ENCODE results near the gene BATF3. TPM values are rescaled to one million over a fixed set of nuclear protein-coding genes. Genes with fewer than 3 reads are reported as not detected.
A peak's percentile ranks its signal among the peaks of the same experiment; 100 is the strongest.

The BATF3 gene
- total and polyA plus RNA-seq, 2 donors (not counting 3 experiments of a cell fraction or from before 2014, with no cell fraction given), result 0.69 to 1.9 TPM

DNA sequence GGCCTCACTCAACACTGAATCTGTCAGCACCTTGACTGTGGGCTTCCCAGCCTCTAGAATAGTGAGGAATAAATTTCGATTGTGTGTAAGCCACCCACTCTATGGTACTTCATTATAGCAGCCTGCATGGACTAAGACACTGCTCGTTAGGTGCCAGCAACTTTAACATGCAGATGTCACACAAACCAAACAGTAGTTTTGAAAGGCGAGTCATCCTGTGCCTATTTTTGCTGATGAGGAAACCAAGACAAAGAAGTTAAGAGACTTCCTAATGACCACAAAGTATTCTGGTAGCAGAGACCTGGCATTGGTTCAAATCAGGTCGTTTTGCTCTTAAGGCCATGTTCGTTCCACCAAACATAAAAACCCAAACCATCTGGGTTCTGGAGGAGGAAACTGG, 42.9 kb downstream of the BATF3 start:
- H3K4me2 ChIP-seq (ENCODE audit: insufficient read depth, low read length), result no peak overlapping the region
- H3K79me2 ChIP-seq (ENCODE audit: control insufficient read depth, insufficient read depth, low read length), result no peaks in the 10 kb centered on the region
- no peak for TF ChIP-seq GATA2 (IDR thresholded peaks at IDR 0.05; ENCODE audit: insufficient read depth, insufficient read length, low read depth, low read length)
- H3K27me3 ChIP-seq (ENCODE audit: control insufficient read depth in 2 of 2, insufficient read depth in 2 of 2, low read length in 2 of 2), result peaks cover 6 to 8% of the 10 kb centered on the region in 2 experiments
- no TSS peak for BruUV-seq (replicated peaks)
- no peaks in the 10 kb centered on the region for H3K4me1 ChIP-seq (ENCODE audit: control insufficient read depth, extremely low read depth, insufficient read depth, low read length)
- no peak overlapping the region for H3K4me3 ChIP-seq (replicated peaks in 1 of 3; ENCODE audit: insufficient read depth in 1 of 3, low read depth in 1 of 3, low read length in 3 of 3)
- FAIRE-seq (peak; percentile 21), DNase-seq (ENCODE audit: low read depth, low spot score) (no peak)
- H3K27ac ChIP-seq (ENCODE audit: insufficient read depth, low read depth, low read length), result no peak overlapping the region
- intact Hi-C loops (cut with micrococcal nuclease), result no loop called here
- no peak overlapping the region for H3K9ac ChIP-seq (replicated peaks; ENCODE audit: extremely low read depth, insufficient read depth, low read length)
- no peaks in the 10 kb centered on the region for H3K9me3 ChIP-seq (replicated peaks; ENCODE audit: control insufficient read depth, insufficient read depth, low read length)
- H4K20me1 ChIP-seq (replicated peaks; ENCODE audit: control insufficient read depth, extremely low read depth, insufficient read depth, low read length), result no peaks in the 10 kb centered on the region
- H2AFZ ChIP-seq (ENCODE audit: low read depth, low read length), result no peak overlapping the region
- H3K9me1 ChIP-seq (replicated peaks; ENCODE audit: control insufficient read depth, extremely low read depth, insufficient read depth, low read length), result no peaks in the 10 kb centered on the region
- H3K36me3 ChIP-seq (ENCODE audit: control insufficient read depth in 2 of 2, extremely low read depth in 1 of 2, insufficient read depth in 2 of 2, low read length in 2 of 2), result no peaks in the 10 kb centered on the region
- ChIA-PET CTCF (interaction anchor here (2.5 kb wide), 1 partner anchor 9 kb away, joined by 15 read pairs; no protein-coding TSS in a partner anchor), POLR2A (no interaction called here)
- dilution Hi-C loops (cut with MboI; ENCODE audit: extremely low pct_ligation_motif_present, low sequenced_read_pairs), result no loop called here

DNA sequence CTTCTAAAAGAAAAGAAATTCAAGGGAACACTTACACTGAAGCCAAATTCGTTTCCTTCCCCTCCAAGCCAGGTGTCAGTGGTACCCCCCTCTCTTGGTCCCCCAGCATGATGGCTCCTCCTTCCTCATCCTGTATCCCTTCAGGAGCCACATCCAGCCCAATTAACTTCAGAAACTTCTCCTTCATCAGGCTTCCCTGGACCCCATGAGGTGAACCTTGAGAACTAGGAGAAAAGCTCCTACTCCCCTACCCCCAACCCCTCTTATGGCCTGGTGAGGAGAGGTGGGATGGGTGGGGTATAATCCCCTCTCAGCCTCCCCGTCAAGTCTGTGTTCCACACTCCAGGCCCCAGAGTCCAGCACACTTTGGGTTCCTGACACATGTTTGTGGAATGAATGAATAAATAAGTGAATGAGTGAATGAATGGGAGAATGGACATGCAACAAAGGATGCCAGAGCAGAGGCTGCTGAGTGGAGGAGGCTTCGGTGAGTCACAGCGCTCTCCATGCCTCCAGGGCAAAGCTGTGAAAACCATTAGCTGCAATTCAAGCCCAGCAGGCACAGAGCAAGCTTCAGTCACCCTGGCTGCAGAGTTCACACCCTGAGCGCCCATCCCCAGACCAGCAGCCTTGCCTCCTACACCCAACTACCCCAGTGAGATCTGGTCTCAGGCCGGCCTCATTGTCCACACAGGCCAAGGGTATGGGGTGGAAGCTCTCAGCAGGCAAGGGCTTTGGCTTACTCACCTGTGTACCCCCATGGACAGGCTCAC, 43.8 kb downstream of the BATF3 start:
- H3K9ac ChIP-seq (replicated peaks; ENCODE audit: extremely low read depth, insufficient read depth, low read length), result no peak overlapping the region
- dilution Hi-C loops (cut with MboI; ENCODE audit: extremely low pct_ligation_motif_present, low sequenced_read_pairs) (no loop called here), intact Hi-C loops (cut with micrococcal nuclease) (no loop called here)
- H3K27ac ChIP-seq (ENCODE audit: insufficient read depth, low read depth, low read length), result no peak overlapping the region
- TF ChIP-seq, protein P1, sequence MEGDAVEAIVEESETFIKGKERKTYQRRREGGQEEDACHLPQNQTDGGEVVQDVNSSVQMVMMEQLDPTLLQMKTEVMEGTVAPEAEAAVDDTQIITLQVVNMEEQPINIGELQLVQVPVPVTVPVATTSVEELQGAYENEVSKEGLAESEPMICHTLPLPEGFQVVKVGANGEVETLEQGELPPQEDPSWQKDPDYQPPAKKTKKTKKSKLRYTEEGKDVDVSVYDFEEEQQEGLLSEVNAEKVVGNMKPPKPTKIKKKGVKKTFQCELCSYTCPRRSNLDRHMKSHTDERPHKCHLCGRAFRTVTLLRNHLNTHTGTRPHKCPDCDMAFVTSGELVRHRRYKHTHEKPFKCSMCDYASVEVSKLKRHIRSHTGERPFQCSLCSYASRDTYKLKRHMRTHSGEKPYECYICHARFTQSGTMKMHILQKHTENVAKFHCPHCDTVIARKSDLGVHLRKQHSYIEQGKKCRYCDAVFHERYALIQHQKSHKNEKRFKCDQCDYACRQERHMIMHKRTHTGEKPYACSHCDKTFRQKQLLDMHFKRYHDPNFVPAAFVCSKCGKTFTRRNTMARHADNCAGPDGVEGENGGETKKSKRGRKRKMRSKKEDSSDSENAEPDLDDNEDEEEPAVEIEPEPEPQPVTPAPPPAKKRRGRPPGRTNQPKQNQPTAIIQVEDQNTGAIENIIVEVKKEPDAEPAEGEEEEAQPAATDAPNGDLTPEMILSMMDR (IDR thresholded peaks at IDR 0.05; ENCODE audit: extremely low read depth in 1 of 2, insufficient read depth in 1 of 2, low read depth in 1 of 2, low read length in 2 of 2), result no peak
- TF ChIP-seq EZH2 (IDR thresholded peaks at IDR 0.05; ENCODE audit: borderline replicate concordance, low read depth, low read length, severe bottlenecking), result no peak
- TF ChIP-seq POLR2AphosphoS5 (IDR thresholded peaks at IDR 0.05; ENCODE audit: insufficient read depth, low read depth, low read length), result no peak
- no peak for TF ChIP-seq MYC (IDR thresholded peaks at IDR 0.05; ENCODE audit: low read depth, low read length)
- no peak for TF ChIP-seq FOS (IDR thresholded peaks at IDR 0.05; ENCODE audit: borderline replicate concordance, insufficient read depth, low read length)
- no peak overlapping the region for H2AFZ ChIP-seq (ENCODE audit: low read depth, low read length)
- H4K20me1 ChIP-seq (replicated peaks; ENCODE audit: control insufficient read depth, extremely low read depth, insufficient read depth, low read length), result no peaks in the 10 kb centered on the region
- FAIRE-seq (no peak), DNase-seq (ENCODE audit: low read depth, low spot score) (no peak)
- POLR2A ChIA-PET, result no interaction called here
- BruUV-seq (replicated peaks), result no TSS peak
- CTCF ChIA-PET, result interaction anchor here (1.3 to 2.5 kb wide), 2 partner anchors 9 to 179 kb away, joined by 3 to 15 read pairs; no protein-coding TSS in a partner anchor
- no peaks in the 10 kb centered on the region for H3K9me1 ChIP-seq (replicated peaks; ENCODE audit: control insufficient read depth, extremely low read depth, insufficient read depth, low read length)
- peaks cover 6 to 8% of the 10 kb centered on the region in 2 experiments for H3K27me3 ChIP-seq (ENCODE audit: control insufficient read depth in 2 of 2, insufficient read depth in 2 of 2, low read length in 2 of 2)
- H3K36me3 ChIP-seq (ENCODE audit: control insufficient read depth in 2 of 2, extremely low read depth in 1 of 2, insufficient read depth in 2 of 2, low read length in 2 of 2), result no peaks in the 10 kb centered on the region
- H3K4me1 ChIP-seq (ENCODE audit: control insufficient read depth, extremely low read depth, insufficient read depth, low read length), result no peaks in the 10 kb centered on the region
- H3K9me3 ChIP-seq (replicated peaks; ENCODE audit: control insufficient read depth, insufficient read depth, low read length), result no peaks in the 10 kb centered on the region
- no peaks in the 10 kb centered on the region for H3K79me2 ChIP-seq (ENCODE audit: control insufficient read depth, insufficient read depth, low read length)
- no peak overlapping the region for H3K4me3 ChIP-seq (replicated peaks in 1 of 3; ENCODE audit: insufficient read depth in 1 of 3, low read depth in 1 of 3, low read length in 3 of 3)
- H3K4me2 ChIP-seq (ENCODE audit: insufficient read depth, low read length), result no peak overlapping the region

All from endothelial cell of umbilical vein (primary cell).